ENCODE results near the gene MSI2. TPM values are rescaled to one million over a fixed set of nuclear protein-coding genes. Genes with fewer than 3 reads are reported as not detected.

MSI2 gene
- total and polyA plus RNA-seq, 2 experiments from 2014 or later: 15.7 to 76.4 TPM

DNA sequence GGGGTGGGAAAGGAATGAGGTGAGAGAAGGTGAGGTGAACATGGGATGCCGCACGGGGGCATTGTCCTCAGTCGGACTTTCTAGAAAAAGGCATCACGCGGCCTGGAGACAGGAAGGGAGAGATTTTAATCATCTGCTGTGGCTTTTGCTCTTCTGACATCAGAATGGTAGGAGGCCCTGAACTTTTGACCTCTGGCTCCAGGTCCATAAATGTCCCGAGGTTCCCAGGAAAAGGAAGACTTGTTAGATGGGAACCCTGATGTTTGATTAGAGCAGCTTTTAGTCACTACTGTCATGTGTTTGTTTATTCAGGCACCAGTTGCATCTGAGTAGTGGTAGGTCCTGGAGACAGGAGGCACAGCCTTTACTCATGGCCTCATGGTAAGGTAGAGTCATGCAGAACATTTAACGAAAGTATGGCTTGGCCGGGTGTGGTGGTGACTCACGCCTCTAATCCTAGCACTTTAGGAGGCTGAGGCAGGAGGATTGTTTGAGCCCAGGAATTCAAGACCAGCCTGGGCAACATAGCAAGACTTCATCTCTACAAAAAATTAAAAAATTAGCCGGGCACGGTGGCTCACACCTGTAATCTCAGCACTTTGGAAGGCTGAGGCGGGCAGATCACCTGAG is 203.1 kb downstream of the MSI2 start:
- H3K4me3 ChIP-seq: no peak overlapping the region
- DNase-seq (ENCODE audit: low read depth in 1 of 2, low spot score in 1 of 2): peak in 1 of 2 donors; percentile 57

DNA sequence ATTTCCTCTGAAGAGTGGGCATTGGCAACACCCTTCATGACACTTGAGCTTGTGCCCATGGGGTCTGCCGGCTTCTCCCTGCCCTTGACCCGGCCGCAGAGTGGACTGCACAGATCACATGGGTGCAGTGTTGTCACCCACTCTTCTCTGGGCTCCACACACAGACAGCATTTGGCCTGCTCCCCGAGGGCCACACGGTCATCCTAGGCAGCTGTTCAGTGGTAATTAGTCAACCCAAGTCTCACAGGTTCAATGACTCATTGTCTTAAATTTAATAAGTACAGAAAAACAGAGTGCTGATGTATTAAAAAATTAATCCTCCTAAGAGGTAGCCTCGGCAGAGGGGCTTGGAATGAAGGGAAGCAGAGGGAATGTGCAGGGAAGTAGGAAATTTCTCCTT is 204.8 kb downstream of the MSI2 start:
- DNase-seq (ENCODE audit: low read depth in 1 of 2, low spot score in 1 of 2): no peak
- no peaks in the 10 kb centered on the region for H3K27me3 ChIP-seq
- H3K36me3 ChIP-seq: no peaks in the 10 kb centered on the region
- H3K27ac ChIP-seq: no peak overlapping the region
- no peaks in the 10 kb centered on the region for H3K9me3 ChIP-seq (ENCODE audit: low read depth)
- TF ChIP-seq, protein P1, sequence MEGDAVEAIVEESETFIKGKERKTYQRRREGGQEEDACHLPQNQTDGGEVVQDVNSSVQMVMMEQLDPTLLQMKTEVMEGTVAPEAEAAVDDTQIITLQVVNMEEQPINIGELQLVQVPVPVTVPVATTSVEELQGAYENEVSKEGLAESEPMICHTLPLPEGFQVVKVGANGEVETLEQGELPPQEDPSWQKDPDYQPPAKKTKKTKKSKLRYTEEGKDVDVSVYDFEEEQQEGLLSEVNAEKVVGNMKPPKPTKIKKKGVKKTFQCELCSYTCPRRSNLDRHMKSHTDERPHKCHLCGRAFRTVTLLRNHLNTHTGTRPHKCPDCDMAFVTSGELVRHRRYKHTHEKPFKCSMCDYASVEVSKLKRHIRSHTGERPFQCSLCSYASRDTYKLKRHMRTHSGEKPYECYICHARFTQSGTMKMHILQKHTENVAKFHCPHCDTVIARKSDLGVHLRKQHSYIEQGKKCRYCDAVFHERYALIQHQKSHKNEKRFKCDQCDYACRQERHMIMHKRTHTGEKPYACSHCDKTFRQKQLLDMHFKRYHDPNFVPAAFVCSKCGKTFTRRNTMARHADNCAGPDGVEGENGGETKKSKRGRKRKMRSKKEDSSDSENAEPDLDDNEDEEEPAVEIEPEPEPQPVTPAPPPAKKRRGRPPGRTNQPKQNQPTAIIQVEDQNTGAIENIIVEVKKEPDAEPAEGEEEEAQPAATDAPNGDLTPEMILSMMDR (IDR thresholded peaks at IDR 0.05; ENCODE audit: low read depth, low read length): no peak
- H3K4me3 ChIP-seq: no peak overlapping the region
- peaks cover 9% of the 10 kb centered on the region for H3K4me1 ChIP-seq (ENCODE audit: low read depth)

More for the DNA sequence above, 203.1 kb downstream of the MSI2 start:
- Histone ChIP-seq H3K4me1 (ENCODE audit: low read depth) (peaks cover 3% of the 10 kb centered on the region), H3K36me3 (no peaks in the 10 kb centered on the region), H3K9me3 (ENCODE audit: low read depth) (no peaks in the 10 kb centered on the region), H3K27me3 (no peaks in the 10 kb centered on the region), H3K27ac (no peak overlapping the region)
- TF ChIP-seq, protein P1 (IDR thresholded peaks at IDR 0.05; ENCODE audit: low read depth, low read length): no peak

DNA sequence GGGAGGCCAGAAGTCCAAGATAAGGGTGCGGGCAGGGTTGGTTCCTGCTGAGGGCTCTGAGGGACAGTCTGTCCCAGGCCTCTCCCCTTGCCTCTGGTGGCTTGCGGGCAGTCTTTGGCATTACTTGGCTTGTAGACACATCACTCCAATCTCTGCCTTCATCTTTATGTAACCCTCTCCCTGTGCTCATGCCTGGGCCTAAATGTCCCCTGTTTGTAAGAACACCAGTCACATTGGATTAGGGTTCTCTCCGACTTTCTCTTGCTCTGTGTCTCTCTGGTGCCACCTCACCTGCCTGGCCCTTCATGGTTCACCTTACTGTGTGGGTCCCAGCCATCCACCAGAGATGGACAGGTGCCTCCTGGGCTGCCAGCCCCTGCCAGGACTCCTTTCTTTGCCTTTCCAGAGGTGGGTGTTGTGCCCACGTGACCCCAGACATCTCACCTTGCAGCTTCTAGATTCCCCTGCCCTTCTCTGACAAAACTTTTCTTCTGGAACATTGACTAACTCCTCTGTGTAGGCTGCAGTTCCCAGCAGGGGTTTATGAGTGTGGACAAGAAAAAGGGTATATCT is 205.8 kb downstream of the MSI2 start:
- Histone ChIP-seq H3K4me3 (no peak overlapping the region), H3K36me3 (no peaks in the 10 kb centered on the region), H3K4me1 (ENCODE audit: low read depth) (peaks cover 14% of the 10 kb centered on the region), H3K27ac (no peak overlapping the region), H3K9me3 (ENCODE audit: low read depth) (no peaks in the 10 kb centered on the region), H3K27me3 (no peaks in the 10 kb centered on the region)
- no peak for DNase-seq (ENCODE audit: low read depth in 1 of 2, low spot score in 1 of 2)
- TF ChIP-seq, protein P1 (IDR thresholded peaks at IDR 0.05; ENCODE audit: low read depth, low read length): no peak

DNA sequence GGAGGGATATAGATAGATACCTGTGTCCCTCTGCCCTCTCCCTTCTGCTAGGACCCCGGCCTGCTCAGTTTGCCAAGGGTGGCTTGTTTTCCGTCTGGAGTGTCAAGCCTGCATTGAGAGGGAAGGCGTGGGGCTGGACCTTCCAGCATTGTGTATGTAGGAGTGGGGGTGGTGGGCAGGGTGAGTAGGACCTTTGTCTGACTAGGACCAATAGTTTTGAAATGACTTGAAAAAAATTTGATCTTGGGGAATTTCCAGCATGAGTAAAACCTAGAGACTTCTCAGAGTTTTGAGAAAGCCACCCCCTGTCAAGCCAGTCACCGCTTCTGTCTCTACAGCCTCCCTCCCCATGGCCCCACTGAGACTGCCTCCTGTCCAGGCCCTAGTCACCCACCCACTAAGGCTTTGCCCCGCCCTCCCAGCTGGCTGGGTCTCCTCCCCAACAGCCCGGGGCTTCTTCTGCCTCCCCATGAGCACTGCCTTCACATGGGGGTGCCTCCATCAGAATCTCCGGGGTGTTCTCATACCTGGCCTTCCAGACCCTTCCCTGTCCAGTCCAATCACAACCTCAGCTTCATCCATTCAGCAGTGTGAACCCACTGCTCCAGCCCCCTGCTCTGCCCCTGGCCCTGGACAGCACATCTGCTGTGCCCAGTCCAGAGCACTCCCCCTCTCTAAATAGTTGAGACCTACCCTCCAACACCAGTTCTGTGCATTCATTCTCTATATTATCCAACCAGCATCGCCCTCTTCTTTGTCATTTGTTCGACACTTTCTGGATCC is 207.0 kb downstream of the MSI2 start:
- H3K9me3 ChIP-seq (ENCODE audit: low read depth): no peaks in the 10 kb centered on the region
- TF ChIP-seq, protein P1 (IDR thresholded peaks at IDR 0.05; ENCODE audit: low read depth, low read length): no peak
- H3K4me3 ChIP-seq: no peak overlapping the region
- peak in 1 of 2 donors; percentile 82 for DNase-seq (ENCODE audit: low read depth in 1 of 2, low spot score in 1 of 2)
- no peak overlapping the region for H3K27ac ChIP-seq
- no peaks in the 10 kb centered on the region for H3K27me3 ChIP-seq
- H3K4me1 ChIP-seq (ENCODE audit: low read depth): peaks cover 19% of the 10 kb centered on the region
- H3K36me3 ChIP-seq: no peaks in the 10 kb centered on the region

DNA sequence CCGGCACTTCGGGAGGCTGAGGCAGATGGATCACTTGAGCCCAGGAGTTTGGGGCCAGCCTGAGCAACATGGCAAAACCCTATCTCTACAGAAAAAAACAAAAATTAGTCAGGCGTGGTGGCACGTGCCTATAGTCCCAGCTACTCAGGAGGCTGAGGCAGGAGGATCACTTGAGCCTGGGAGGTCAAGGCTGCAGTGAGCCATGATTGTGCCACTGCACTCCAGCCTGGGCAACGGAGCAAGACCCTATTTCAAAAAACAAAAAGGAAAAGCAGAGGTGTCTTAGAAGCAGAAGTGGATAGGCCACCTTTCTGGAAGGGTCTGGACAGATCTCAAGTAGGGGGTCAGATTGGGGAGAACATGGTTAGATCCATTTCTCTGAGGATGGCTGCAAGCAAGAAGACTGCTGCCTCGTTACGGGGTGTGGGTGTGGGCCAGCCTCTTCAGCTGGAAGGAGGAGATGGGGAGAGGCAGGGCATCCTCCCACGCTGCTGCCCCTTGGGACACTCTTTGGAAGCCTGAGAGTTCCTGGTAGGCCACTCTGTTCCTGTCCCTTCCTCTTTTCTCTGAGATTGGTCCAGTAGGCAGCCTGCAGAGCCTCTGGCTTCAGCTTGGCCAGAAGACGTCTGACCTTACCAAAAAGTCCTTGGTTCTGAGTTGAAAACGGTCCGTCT is 208.0 kb downstream of the MSI2 start:
- no peak overlapping the region for H3K27ac ChIP-seq
- DNase-seq (ENCODE audit: low read depth in 1 of 2, low spot score in 1 of 2): no peak
- TF ChIP-seq, protein P1 (IDR thresholded peaks at IDR 0.05; ENCODE audit: low read depth, low read length): no peak
- no peak overlapping the region for H3K4me3 ChIP-seq
- no peaks in the 10 kb centered on the region for H3K27me3 ChIP-seq
- no peaks in the 10 kb centered on the region for H3K9me3 ChIP-seq (ENCODE audit: low read depth)
- no peaks in the 10 kb centered on the region for H3K36me3 ChIP-seq
- H3K4me1 ChIP-seq (ENCODE audit: low read depth): peaks cover 21% of the 10 kb centered on the region
